IPS DF 19.7 (cell line): ENCODE results near the gene KCTD11.
A peak's percentile ranks its signal among the peaks of the same experiment; 100 is the strongest.
"Not testable (repeated sequence)": the region's sequence is repeated elsewhere in the genome, so short reads cannot be mapped to it uniquely, and the experiment has no call there.

Experiments used
- DNase-seq: peaks from one replicate; pipeline ENCODE4 v3.0.0-alpha.2; 2013; ENCODE audit warnings: low read depth, low spot score

KCTD11 gene

GRCh38 chr17:7322520-7323194 is 29.3 kb upstream of the KCTD11 start:
- no peak for DNase-seq

GRCh38 chr17:7323731-7324437 is 28.1 kb upstream of the KCTD11 start:
- DNase-seq = no peak

- DNase-seq = no peak
These were observed 27.6 kb upstream of the KCTD11 start for GRCh38 chr17:7324438-7324779.

- DNase-seq = no peak
These were observed 26.9 kb upstream of the KCTD11 start for GRCh38 chr17:7325031-7325528.

- no peak for DNase-seq
These were observed 25.8 kb upstream of the KCTD11 start for GRCh38 chr17:7326186-7326585.

GRCh38 chr17:7327056-7327455 is 24.9 kb upstream of the KCTD11 start:
- DNase-seq = no peak

GRCh38 chr17:7327501-7327900 is 24.5 kb upstream of the KCTD11 start:
- DNase-seq = no peak

- DNase-seq = no peak
These were observed 24.0 kb upstream of the KCTD11 start for GRCh38 chr17:7328009-7328408.

GRCh38 chr17:7328840-7329373 is 23.1 kb upstream of the KCTD11 start, which contains the start of gene NEURL4:
TSS of gene NEURL4 (minus strand) at chr17:7329335. CDS start at chr17:7329312, 23 bp downstream.
- DNase-seq = no peak

- peak; percentile 99 for DNase-seq
These were observed 22.5 kb upstream of the KCTD11 start for GRCh38 chr17:7329374-7329996.

GRCh38 chr17:7329997-7330637 is 21.8 kb upstream of the KCTD11 start:
- DNase-seq = no peak

- no peak for DNase-seq
These were observed 21.3 kb upstream of the KCTD11 start for GRCh38 chr17:7330638-7331015.

GRCh38 chr17:7332111-7332510 is 19.9 kb upstream of the KCTD11 start:
- no peak for DNase-seq

GRCh38 chr17:7332600-7333069 is 19.3 kb upstream of the KCTD11 start:
- DNase-seq = not testable (repeated sequence)

GRCh38 chr17:7334938-7335538 is 16.9 kb upstream of the KCTD11 start:
- no peak for DNase-seq

- DNase-seq = not testable (repeated sequence)
These were observed 16.2 kb upstream of the KCTD11 start for GRCh38 chr17:7335765-7336164.

- no peak for DNase-seq
These were observed 15.5 kb upstream of the KCTD11 start, which contains the start of gene ACAP1 for GRCh38 chr17:7336240-7337175. TSS of gene ACAP1 (plus strand) at chr17:7336529. CDS start at chr17:7336735, 206 bp downstream.

- not testable (repeated sequence) for DNase-seq
These were observed 14.4 kb upstream of the KCTD11 start for GRCh38 chr17:7337600-7337999.

GRCh38 chr17:7340179-7340578 is 11.8 kb upstream of the KCTD11 start:
- DNase-seq = no peak

GRCh38 chr17:7341842-7342241 is 10.1 kb upstream of the KCTD11 start:
- DNase-seq = no peak
